AG09319 (cell line): ENCODE measurements around the gene RPS6KA4.
A peak's percentile ranks its signal among the peaks of the same experiment; 100 is the strongest.

Experiments used
- DNase-seq: peaks from one replicate; pipeline ENCODE4 v3.0.0-alpha.2; 2010; ENCODE audit warnings: low read depth; ENCODE audit errors: extremely low read depth
- CTCF ChIP-seq: IDR thresholded peaks from 2 replicates; pipeline ENCODE4 v1.5.1; 2011; ENCODE audit warnings: low read depth, mild to moderate bottlenecking, inconsistent platforms, low read length, moderate library complexity

The RPS6KA4 gene

DNA sequence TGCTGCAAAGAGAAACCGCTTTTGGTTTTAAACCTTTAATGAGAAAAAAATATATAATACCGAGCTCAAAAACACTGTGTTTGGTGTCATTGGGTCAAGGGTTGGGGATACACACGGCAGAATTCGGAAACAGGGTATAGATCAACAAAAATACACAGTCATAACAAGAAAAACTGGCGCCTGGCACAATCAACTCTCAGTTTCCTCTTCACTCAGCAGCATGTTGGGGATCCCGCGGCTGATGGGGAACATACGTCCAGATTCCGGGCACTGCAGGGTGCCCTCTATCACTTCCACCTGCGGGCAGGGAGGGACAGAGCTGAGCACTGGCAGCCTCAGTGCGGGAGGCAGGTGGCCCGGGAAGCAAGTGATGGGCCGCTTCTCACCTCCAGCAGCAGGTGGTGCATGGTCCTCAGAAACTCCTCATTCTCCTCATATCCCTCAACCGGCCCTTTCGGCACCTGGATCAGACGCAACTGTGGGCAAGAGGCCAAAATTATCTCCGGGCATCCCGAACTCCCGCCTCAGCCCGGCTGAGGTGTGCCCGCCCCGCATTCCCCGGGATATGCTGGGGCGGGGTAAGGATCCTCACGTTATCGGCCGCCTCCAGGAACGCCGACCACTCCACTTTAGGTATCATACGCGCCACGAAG is 42.2 kb upstream of the RPS6KA4 start:
- no peak for DNase-seq
- TF ChIP-seq CTCF, result no peak

DNA sequence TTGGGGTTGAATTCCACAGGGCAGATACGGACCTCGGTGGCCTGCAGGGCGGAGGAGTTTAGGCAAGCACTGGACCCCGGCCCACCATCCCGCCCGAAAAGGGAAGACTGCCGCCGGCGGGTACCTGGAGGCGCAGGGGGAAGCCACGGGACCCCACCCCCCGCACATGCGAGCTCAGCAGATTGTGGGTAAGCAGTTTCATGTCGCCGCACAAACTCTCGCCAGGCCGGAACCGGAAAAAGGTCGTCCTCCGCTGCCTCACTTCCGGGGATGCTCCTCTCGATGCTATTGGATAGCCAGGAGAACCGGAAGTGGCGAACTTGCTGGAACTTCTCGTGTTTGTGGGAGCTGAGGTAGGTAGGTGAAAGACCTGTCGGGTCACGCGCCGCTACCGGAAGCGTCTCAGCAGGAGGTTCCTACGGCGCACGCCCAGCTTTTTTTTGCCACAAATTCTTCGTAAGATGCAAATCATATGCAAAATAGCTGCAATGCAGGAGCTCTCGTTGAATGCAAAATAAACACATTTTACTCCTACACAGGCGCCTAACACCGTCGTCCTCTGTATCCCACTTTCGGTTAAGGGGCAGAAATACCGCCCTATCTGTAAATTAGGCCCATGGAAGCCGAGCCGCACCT is 41.5 kb upstream of the RPS6KA4 start, which contains the start of gene TRMT112:
TRMT112 (minus strand) TSS at position 235 of the 636 bp plus-strand sequence; CDS start at position 202, 33 bp downstream.
- DNase-seq, result peak; percentile 90
- no peak for TF ChIP-seq CTCF

DNA sequence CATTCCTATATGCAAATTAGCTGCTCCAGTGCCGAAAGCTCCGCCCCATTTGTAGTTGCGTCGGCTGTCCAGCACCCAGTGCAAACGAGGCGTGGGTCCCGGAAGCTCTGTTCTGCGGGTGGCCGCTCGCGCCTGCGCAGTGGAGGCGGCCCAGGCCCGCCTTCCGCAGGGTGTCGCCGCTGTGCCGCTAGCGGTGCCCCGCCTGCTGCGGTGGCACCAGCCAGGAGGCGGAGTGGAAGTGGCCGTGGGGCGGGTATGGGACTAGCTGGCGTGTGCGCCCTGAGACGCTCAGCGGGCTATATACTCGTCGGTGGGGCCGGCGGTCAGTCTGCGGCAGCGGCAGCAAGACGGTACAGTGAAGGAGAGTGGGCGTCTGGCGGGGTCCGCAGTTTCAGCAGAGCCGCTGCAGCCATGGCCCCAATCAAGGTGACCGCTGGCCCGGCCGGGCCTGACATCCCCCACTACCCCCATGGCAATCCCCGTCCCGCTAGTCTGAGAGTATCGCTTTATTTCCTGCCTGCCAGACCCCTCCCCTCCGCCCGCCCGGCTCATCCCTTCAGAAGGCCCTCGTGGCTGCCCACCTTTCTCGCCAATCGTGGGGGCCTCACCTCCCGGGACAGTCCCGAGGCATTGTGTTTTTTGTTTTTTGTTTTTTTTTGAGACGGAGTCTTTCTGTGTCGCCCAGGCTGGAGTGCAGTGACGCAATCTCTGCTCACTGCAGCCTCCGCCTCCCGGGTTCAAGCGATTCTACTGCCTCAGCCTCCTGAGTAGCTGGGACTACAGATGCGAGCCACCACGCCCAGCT is 40.8 kb upstream of the RPS6KA4 start, which contains the start of gene PRDX5:
PRDX5 (plus strand) TSS at position 161 of the 805 bp plus-strand sequence; CDS start at position 256, 95 bp downstream.
- peak; percentile 92 for DNase-seq
- TF ChIP-seq CTCF, result peak; percentile 15

GRCh38 chr11:64318766-64319761 is 39.9 kb upstream of the RPS6KA4 start:
- no peak for TF ChIP-seq CTCF

DNA sequence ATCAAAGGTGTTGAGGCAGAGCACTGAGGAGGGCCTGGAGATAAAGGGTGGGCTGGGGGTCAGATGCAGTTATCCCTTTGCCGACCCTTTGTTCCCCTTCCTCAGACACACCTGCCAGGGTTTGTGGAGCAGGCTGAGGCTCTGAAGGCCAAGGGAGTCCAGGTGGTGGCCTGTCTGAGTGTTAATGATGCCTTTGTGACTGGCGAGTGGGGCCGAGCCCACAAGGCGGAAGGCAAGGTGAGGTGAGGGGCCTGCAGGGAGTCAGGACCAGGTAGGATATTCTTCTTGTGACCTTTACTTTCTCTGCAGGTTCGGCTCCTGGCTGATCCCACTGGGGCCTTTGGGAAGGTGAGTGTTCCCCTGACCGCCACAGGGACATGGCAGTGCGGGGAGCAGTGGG is 38.4 kb upstream of the RPS6KA4 start:
- TF ChIP-seq CTCF, result no peak

More at GRCh38 chr11:64318766-64319761, 39.9 kb upstream of the RPS6KA4 start:
- DNase-seq, result no peak

GRCh38 chr11:64321026-64321425 is 37.9 kb upstream of the RPS6KA4 start:
- TF ChIP-seq CTCF, result no peak
- DNase-seq, result no peak

More for the DNA sequence above, 38.4 kb upstream of the RPS6KA4 start:
- DNase-seq, result no peak
